Measurements from ENCODE around the gene ZNF750. TPM values are rescaled to one million over a fixed set of nuclear protein-coding genes. Genes with fewer than 3 reads are reported as not detected.

Gene ZNF750
- total RNA-seq (2022; extraction: Qiagen RNA extraction): 0.02 to 0.03 TPM in 2 of 5 replicates, not detected in the others

DNA sequence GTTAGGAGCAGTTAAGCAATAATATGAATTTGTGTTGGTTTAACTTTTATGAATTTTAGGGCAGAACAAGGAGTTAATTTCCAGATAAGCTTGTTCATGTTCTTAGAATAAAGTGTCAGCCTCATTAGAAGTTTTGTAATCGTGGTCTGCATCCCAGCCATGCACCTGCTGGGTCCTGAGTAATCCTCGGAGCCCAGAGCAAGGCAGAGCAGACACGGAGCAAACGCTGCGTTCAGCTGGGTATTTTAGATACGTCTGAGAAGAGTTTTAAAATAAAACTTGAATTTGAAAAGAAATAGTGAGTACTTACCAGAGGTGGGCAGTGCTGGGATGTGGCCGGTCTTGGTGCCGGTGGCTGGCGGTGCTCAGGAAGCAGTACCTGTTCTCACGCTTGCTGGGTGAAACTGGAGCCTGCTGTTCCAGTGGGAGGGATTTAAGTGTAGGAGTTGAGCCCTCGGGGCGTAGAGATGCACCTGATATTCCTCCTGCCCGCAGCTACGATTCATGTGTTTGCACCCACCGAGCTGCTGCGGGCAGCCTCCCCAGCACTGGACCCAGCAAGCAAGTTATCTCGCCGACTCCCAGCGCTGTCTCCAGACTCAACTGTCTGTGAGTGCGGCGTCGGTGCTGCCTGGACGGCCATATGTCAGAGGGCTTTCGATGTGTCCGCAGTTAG, at the start of gene ZNF750:
Gene ZNF750, minus strand, starts transcription at position 406 of the 676 bp plus-strand sequence. CDS start 7,568 bp downstream, outside the sequence.

Other genes starting within 250 kb of the ZNF750 start
- 87.3 to 99.0 TPM (median 91.0 TPM) in 5 replicates for gene WDR45B, start 191.6 kb downstream of the ZNF750 start, total RNA-seq (2022; extraction: Qiagen RNA extraction)
- 16.1 to 19.4 TPM (median 17.5 TPM) in 5 replicates for gene RAB40B, start 141.3 kb downstream of the ZNF750 start, total RNA-seq (2022; extraction: Qiagen RNA extraction)
- gene FN3KRP, start 123.3 kb downstream of the ZNF750 start, total RNA-seq (2022; extraction: Qiagen RNA extraction): 68.3 to 70.4 TPM (median 69.8 TPM) in 5 replicates
- 7.5 to 10.1 TPM (median 9.2 TPM) in 5 replicates for gene FN3K, start 104.4 kb downstream of the ZNF750 start, total RNA-seq (2022; extraction: Qiagen RNA extraction)
- gene TBCD, start 88.0 kb downstream of the ZNF750 start, total RNA-seq (2022; extraction: Qiagen RNA extraction): 60.6 to 79.3 TPM (median 76.6 TPM) in 5 replicates
- gene METRNL, start 239.6 kb upstream of the ZNF750 start, total RNA-seq (2022; extraction: Qiagen RNA extraction): 25.3 to 46.0 TPM (median 35.7 TPM) in 5 replicates

All from A549 treated with AZD2906 at 1 μM for 4 hours (cell line).